Transverse colon (tissue), 4 donors: Measurements from ENCODE around the gene LGI1.

Experiments used
- CTCF ChIP-seq, 5 experiments: fragments of 200-600 bp in 3 of 5; fragments of 450-650 bp in 2 of 5; sonication (generic) in 3 of 5; IDR thresholded peaks; 1 replicate in 2 of 5; 2 replicates in 3 of 5; pipeline ENCODE4 v1.5.1; 2016 to 2017; ENCODE audit warnings: antibody characterized with exemption in 5 of 5, inconsistent platforms in 3 of 5, mild to moderate bottlenecking in 2 of 5, moderate library complexity in 1 of 5
- EP300 ChIP-seq: sonication (generic); formaldehyde crosslinking; IDR thresholded peaks from one replicate; pipeline ENCODE4 v1.6.1; 2017; ENCODE audit warnings: antibody characterized with exemption, low read depth
- POLR2AphosphoS5 ChIP-seq, 3 donors: sonication (generic); formaldehyde crosslinking; IDR thresholded peaks; one replicate each; pipeline ENCODE4 v1.6.1; 2016; ENCODE audit warnings: antibody characterized with exemption in 3 of 3

DNA sequence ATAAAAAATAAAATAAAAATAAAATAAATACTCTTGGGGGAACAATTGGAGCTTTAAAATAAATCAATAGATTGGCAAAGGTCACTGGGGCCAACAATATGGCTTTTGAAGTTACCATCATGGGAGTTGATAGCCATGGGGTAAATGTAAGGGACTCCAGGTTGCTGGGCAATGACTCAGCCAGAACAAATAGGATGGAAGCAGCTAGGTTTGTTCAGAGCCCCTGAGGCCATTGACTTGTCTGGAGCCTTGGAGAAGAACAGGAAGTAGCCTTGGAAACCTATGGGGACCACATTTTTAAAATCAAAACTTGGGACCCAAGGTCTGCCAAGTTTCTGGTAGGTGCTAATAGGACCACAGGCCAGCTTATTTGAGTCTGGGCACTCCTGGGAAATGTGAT, 35.2 kb upstream of the LGI1 start:
- no peak for TF ChIP-seq CTCF (IDR thresholded peaks at IDR 0.05)
- TF ChIP-seq POLR2AphosphoS5 (IDR thresholded peaks at IDR 0.05), result no peak
- no peak for TF ChIP-seq EP300
